Epithelial cell of proximal tubule (primary cell): ENCODE results near the gene FANCI. TPM values are rescaled to one million over a fixed set of nuclear protein-coding genes. Genes with fewer than 3 reads are reported as not detected.

Source experiments
- DNase-seq: peaks from one replicate; pipeline ENCODE4 v3.0.0-alpha.2; 2011; ENCODE audit warnings: low read depth
- H3K4me3 ChIP-seq: 2 replicates; pipeline ENCODE4 v1.5.1; 2011; ENCODE audit warnings: low read depth, mild to moderate bottlenecking, low read length
- total RNA-seq: library from RNA; depleted of rRNA; stranded (reverse); fragments of >200 nt; gene quantifications from 2 replicates; pipeline ENCODE4 v1.2.3, GENCODE V29; 2015
- TF ChIP-seq, protein P1 (sequence below): conservative IDR thresholded peaks from 2 replicates; pipeline ENCODE4 v1.5.1; 2012; ENCODE audit warnings: low read depth, mild to moderate bottlenecking, low read length

Gene FANCI
- total RNA-seq, 1 donor from 2014 or later = 49.4 TPM

DNA sequence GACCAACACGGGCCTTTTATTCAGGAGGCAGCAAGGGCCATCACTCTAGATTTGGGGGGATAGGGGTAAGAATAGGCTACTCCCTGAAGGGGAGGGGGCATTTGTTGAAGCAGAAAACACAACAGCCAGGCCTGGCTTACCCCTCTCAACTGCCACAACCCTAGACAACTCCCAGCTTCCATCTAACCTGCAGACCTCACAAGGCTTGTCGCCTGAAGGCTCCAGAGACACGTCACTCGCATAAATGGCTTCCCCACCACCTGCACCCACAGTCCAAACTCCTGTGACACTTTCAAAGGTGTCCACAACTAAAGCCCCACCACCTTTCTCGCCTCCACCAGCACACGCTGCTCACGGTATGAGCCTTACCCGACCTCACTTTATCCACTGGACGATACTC is 75.9 kb downstream of the FANCI start:
- no peak for DNase-seq
- no peak overlapping the region for H3K4me3 ChIP-seq
- TF ChIP-seq, protein P1, sequence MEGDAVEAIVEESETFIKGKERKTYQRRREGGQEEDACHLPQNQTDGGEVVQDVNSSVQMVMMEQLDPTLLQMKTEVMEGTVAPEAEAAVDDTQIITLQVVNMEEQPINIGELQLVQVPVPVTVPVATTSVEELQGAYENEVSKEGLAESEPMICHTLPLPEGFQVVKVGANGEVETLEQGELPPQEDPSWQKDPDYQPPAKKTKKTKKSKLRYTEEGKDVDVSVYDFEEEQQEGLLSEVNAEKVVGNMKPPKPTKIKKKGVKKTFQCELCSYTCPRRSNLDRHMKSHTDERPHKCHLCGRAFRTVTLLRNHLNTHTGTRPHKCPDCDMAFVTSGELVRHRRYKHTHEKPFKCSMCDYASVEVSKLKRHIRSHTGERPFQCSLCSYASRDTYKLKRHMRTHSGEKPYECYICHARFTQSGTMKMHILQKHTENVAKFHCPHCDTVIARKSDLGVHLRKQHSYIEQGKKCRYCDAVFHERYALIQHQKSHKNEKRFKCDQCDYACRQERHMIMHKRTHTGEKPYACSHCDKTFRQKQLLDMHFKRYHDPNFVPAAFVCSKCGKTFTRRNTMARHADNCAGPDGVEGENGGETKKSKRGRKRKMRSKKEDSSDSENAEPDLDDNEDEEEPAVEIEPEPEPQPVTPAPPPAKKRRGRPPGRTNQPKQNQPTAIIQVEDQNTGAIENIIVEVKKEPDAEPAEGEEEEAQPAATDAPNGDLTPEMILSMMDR = no peak

DNA sequence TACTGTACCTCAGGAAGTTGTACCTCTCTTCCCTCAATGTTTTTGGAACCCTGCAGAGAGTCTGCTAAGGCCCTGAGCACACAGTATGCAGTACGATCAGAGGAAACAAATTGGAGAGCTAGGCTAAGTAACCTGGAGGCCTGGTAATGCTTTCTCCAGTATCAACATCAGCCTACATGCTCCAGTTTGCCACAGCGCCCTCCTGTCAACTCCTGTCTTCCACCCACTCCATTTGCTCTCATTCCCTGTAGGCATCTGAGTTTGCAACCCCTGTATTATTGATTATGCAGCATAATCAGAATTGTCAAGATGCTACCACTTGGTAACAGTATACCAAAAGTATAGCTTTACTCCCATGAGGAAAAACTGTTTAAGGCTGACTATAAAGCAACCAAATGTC is 76.4 kb downstream of the FANCI start:
- DNase-seq = no peak
- no peak overlapping the region for H3K4me3 ChIP-seq
- TF ChIP-seq, protein P1 = no peak

DNA sequence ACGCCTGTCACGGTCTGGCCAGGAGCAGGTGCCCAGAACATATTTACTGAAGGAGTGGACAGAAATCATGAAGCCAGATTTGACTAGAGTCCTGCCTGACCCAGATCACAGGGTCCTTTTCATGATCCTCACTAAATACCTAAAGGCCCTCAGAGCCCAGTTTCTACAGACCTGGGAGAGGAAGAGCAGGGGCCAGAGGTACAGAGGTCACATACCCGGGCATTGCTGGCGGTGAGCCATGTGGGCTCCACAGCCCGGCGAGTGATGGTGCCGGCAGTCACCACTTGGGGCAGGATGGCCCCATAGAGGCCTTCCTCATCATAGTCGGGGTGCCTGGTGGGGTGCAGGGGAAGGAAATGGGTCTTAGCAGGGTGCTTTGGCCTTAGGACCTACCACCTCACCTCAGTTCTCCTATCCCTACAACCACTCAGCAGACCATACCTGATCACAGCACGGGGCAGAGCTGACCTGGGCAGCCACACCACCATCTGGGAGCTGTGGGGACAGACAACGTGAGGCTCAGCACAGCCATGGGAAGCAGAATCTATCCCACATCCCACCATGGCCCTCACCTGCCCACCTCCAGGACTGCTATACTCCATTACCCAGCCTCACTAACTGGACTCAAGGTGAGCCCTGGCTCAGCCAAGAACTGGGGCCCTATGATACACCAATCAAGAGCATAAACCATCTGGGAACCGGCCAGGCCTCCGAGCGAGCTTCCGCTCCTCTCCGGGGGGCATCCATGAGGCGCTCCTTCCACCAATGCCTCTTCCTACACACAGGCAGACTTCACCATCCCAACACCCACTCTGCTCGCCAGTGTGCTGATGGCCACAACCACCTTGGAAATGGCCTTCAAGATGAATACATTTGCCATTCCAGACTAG is 78.0 kb downstream of the FANCI start:
- H3K4me3 ChIP-seq = no peak overlapping the region
- TF ChIP-seq, protein P1 = peak; percentile 30
- no peak for DNase-seq

DNA sequence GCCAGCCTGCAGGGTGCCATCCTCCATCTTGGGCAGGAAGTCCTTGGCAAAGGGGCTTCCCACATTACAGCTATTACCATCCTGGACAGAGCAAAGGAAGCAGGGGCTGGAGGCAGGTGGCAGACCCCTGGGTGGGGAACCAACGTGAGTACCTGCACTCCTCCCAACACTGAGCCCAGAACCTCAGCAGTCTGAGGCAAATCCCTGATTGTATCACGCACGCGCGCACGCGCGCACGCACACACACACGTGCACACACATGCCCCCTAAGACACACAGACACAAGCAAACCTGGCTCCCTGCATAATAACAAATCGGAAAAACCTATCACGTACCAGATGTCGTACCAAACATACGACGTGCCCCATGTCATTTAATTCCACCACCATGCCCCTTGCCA is 79.0 kb downstream of the FANCI start:
- no peak overlapping the region for H3K4me3 ChIP-seq
- DNase-seq = no peak
- TF ChIP-seq, protein P1 = no peak

DNA sequence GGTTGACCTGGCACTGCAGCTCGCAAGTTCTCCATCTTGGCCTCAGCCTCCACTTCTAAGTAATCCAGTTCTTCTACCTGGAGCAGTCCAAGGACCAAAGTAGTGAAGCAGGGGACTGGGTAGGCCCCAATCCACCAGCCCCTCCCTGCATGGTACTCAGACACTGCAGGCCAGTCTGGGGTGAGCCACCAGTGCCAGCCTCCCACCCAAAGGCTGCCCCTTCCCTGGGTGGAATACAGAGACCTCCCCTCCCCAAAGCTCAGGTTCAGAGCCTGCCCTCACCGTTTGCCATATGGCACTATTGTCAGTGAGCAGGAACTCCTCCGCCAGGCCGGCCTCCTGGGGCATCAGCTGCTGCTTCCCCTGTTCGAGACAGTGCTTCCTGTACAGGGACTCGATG is 80.0 kb downstream of the FANCI start:
- TF ChIP-seq, protein P1 = no peak
- no peak for DNase-seq

DNA sequence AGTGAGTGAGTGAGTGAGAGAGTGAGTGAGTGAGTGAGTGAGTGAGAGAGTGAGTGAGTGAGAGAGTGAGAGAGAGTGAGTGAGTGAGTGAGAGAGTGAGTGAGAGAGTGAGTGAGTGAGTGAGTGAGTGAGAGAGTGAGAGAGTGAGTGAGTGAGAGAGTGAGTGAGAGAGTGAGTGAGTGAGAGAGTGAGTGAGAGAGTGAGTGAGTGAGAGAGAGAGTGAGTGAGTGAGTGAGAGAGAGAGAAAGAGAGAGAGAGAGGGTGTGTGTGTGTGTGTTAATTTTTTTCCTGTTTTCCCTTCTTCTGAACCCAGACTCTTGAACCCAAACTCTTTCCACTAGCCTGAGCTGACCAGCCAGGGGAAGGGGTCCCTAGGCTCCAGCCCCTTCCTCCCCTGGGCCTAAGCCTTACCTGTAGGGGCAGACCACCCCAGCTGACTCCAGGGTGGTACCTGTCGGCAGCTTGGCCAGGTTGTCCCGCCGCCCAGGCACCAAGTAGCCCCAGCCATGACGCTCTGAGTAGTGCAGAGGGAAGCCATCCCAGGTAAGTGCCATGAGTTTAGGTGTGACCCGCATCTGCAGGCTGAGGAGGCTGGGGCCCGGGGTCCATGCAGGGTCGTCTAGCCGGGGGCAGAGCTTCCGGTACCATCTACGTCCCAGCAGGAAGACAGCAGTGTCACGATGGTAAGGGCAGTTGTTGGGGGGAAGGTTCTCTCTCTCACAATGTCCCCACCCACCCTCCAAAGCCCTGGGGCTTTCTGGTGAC is 81.4 kb downstream of the FANCI start:
- DNase-seq = no peak
- TF ChIP-seq, protein P1 = no peak

More for the DNA sequence above, 80.0 kb downstream of the FANCI start:
- no peak overlapping the region for H3K4me3 ChIP-seq

More for the DNA sequence above, 81.4 kb downstream of the FANCI start:
- H3K4me3 ChIP-seq = no peak overlapping the region
